Measurements from ENCODE around the gene CAMTA1. TPM values are rescaled to one million over a fixed set of nuclear protein-coding genes. Genes with fewer than 3 reads are reported as not detected.
A peak's percentile ranks its signal among the peaks of the same experiment; 100 is the strongest.

The CAMTA1 gene
- polyA plus RNA-seq, 1 of the 3 experiments (the other 2 are of a cell fraction): 63.1 TPM

DNA sequence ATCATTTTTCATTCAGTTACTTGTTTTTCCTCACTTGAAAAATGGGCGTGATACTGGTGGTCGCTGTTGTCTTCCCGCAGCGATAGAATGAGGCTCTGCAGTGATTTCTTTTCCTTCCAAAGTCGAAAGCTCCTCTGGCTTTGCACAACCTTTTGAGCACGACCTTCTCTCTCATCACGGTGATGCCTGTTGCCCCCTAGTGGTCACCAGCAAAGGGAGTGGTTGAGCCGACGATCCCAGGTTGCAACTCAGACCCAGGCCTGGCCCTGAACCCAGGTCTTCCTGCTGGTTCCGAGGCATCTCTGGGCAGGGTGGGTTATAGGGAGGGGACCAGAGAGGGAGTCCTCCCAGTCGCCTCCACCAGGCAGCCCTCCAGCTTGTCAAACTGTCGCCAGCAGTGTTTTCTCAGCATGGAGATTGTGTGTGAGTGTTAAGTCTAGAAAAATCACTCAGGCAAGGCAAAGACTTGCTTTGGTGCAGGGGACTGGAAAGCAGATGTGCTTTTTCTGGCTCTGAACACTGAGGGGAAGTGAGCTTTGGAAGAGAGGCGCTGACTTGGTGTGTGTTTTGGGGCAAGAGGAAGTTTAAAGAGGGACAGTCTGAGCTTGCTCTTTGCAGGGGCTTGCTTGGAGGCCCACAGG is 285.3 kb downstream of the CAMTA1 start (continued):
- TF ChIP-seq REST (IDR thresholded peaks at IDR 0.05; ENCODE audit: low read depth, low read length): no peak
- TF ChIP-seq SMC3 (IDR thresholded peaks at IDR 0.05; ENCODE audit: low read depth, low read length): peak; percentile 79
- TF ChIP-seq RAD21 (IDR thresholded peaks at IDR 0.05; ENCODE audit: low read length): peak; percentile 84
- no peak for TF ChIP-seq PBX3 (IDR thresholded peaks at IDR 0.05)
- TF ChIP-seq POLR2AphosphoS5 (IDR thresholded peaks at IDR 0.05; ENCODE audit: low read depth, low read length): no peak
- TF ChIP-seq, protein P1, sequence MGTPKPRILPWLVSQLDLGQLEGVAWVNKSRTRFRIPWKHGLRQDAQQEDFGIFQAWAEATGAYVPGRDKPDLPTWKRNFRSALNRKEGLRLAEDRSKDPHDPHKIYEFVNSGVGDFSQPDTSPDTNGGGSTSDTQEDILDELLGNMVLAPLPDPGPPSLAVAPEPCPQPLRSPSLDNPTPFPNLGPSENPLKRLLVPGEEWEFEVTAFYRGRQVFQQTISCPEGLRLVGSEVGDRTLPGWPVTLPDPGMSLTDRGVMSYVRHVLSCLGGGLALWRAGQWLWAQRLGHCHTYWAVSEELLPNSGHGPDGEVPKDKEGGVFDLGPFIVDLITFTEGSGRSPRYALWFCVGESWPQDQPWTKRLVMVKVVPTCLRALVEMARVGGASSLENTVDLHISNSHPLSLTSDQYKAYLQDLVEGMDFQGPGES (IDR thresholded peaks at IDR 0.05; ENCODE audit: low read depth, low read length): no peak
- TF ChIP-seq ZBTB33 (IDR thresholded peaks at IDR 0.05; ENCODE audit: borderline replicate concordance, low read depth): no peak

GRCh38 chr1:7076117-7076516 is 290.9 kb downstream of the CAMTA1 start:
- Histone ChIP-seq H3F3A (replicated peaks; ENCODE audit: insufficient read depth) (no peaks in the 10 kb centered on the region), H3K36me3 (replicated peaks in 1 of 2; ENCODE audit: control insufficient read depth in 1 of 2, insufficient read depth in 2 of 2, low read length in 1 of 2) (no peaks in the 10 kb centered on the region), H3K9ac (no peak overlapping the region), H3K4me1 (ENCODE audit: control insufficient read depth in 1 of 2, insufficient read depth in 2 of 2, low read depth in 1 of 2, low read length in 1 of 2) (no peaks in the 10 kb centered on the region), H2AFZ (ENCODE audit: low read depth) (no peak overlapping the region), H3K4me2 (no peak overlapping the region), H3K4me3 (ENCODE audit: low read depth in 2 of 2, low read length in 1 of 2) (no peak overlapping the region), H3K27ac (ENCODE audit: low read depth in 2 of 2, low read length in 1 of 2) (no peak overlapping the region), H3K79me2 (ENCODE audit: insufficient read depth) (no peaks in the 10 kb centered on the region), H4K20me1 (ENCODE audit: insufficient read depth) (no peaks in the 10 kb centered on the region), H3K27me3 (ENCODE audit: insufficient read depth) (no peaks in the 10 kb centered on the region), H3K9me3 (no peaks in the 10 kb centered on the region), H3K9me2 (no peaks in the 10 kb centered on the region)
- ChIA-PET CTCF (interaction anchor here (1.2 to 1.3 kb wide), 2 partner anchors 31 to 132 kb away, joined by 3 read pairs; no protein-coding TSS in a partner anchor), POLR2A (no interaction called here)
- 32% methylated on average over 5 of the region's 5 CpGs for WGBS (ENCODE audit: low lambda C conversion rate)
- no peak for DNase-seq
- TF ChIP-seq FOXJ3 (CRISPR knock-in tag; IDR thresholded peaks at IDR 0.05) (no peak), CHD2 (IDR thresholded peaks at IDR 0.05; ENCODE audit: low read length, partially characterized antibody) (no peak), FOSL2 (IDR thresholded peaks at IDR 0.05; ENCODE audit: borderline replicate concordance, low read depth) (no peak), RCOR1 (IDR thresholded peaks at IDR 0.05; ENCODE audit: low read length) (no peak), ELF1 (IDR thresholded peaks at IDR 0.05) (no peak), EZH2phosphoT487 (IDR thresholded peaks at IDR 0.05; ENCODE audit: borderline replicate concordance, low read depth) (no peak), NFIC (IDR thresholded peaks at IDR 0.05; ENCODE audit: borderline replicate concordance) (no peak), EP300 (IDR thresholded peaks at IDR 0.05; ENCODE audit: borderline replicate concordance in 1 of 2, low read depth in 1 of 2, low read length in 1 of 2) (no peak), YY1 (IDR thresholded peaks at IDR 0.05; ENCODE audit: low read depth) (no peak), FOXM1 (IDR thresholded peaks at IDR 0.05; ENCODE audit: low read depth) (no peak), RAD21 (IDR thresholded peaks at IDR 0.05; ENCODE audit: low read length) (no peak), TAF1 (IDR thresholded peaks at IDR 0.05; ENCODE audit: borderline replicate concordance, low read depth, low read length) (no peak), USF2 (IDR thresholded peaks at IDR 0.05; ENCODE audit: borderline replicate concordance, low read depth, low read length) (no peak)
- TF ChIP-seq, protein P1 (IDR thresholded peaks at IDR 0.05; ENCODE audit: low read depth, low read length): no peak
- TF ChIP-seq, protein P2, sequence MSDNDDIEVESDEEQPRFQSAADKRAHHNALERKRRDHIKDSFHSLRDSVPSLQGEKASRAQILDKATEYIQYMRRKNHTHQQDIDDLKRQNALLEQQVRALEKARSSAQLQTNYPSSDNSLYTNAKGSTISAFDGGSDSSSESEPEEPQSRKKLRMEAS (IDR thresholded peaks at IDR 0.05; ENCODE audit: low read depth): no peak
